ENCODE results near the gene NOS1AP.
"Not testable (repeated sequence)": the region's sequence is repeated elsewhere in the genome, so short reads cannot be mapped to it uniquely, and the experiment has no call there.

NOS1AP gene
- total RNA-seq = 0 to 0.15 (median 0) reads per million in 4 donors

GRCh38 chr1:162069334-162070093 is at the start of gene NOS1AP:
Gene NOS1AP, plus strand, starts transcription at chr1:162069691. Its CDS starts 487 bp downstream, at chr1:162070178.
- peak; percentile 57 to 74 (median 62) for DNase-seq

GRCh38 chr1:162020150-162020549 is 49.3 kb upstream of the NOS1AP start:
- no peak for DNase-seq

- no peak for DNase-seq
These were observed 48.4 kb upstream of the NOS1AP start for GRCh38 chr1:162021124-162021523.

- DNase-seq = no peak
These were observed 46.9 kb upstream of the NOS1AP start for GRCh38 chr1:162022626-162023025.

GRCh38 chr1:162023181-162023546 is 46.3 kb upstream of the NOS1AP start:
- DNase-seq = no peak

- DNase-seq = peak in 3 of 5 donors; percentile 15 to 44 (median 24)
These were observed 45.7 kb upstream of the NOS1AP start, which contains the start of gene OLFML2B for GRCh38 chr1:162023547-162024501. Gene OLFML2B, minus strand, starts transcription at chr1:162023869. Its CDS starts 439 bp downstream, at chr1:162023430.

GRCh38 chr1:162025541-162025940 is 44.0 kb upstream of the NOS1AP start:
- DNase-seq = no peak

GRCh38 chr1:162026881-162027280 is 42.6 kb upstream of the NOS1AP start:
- DNase-seq = no peak

- DNase-seq = no peak
These were observed 40.8 kb upstream of the NOS1AP start for GRCh38 chr1:162028726-162029125.

- DNase-seq = no peak
These were observed 40.3 kb upstream of the NOS1AP start for GRCh38 chr1:162029157-162029556.

- no peak for DNase-seq
These were observed 38.7 kb upstream of the NOS1AP start for GRCh38 chr1:162030759-162031280.

GRCh38 chr1:162033428-162033827 is 36.1 kb upstream of the NOS1AP start:
- no peak for DNase-seq

GRCh38 chr1:162035241-162035640 is 34.2 kb upstream of the NOS1AP start:
- no peak for DNase-seq

GRCh38 chr1:162036163-162036562 is 33.3 kb upstream of the NOS1AP start:
- no peak for DNase-seq

GRCh38 chr1:162038624-162039023 is 30.9 kb upstream of the NOS1AP start:
- no peak for DNase-seq

GRCh38 chr1:162040001-162040400 is 29.5 kb upstream of the NOS1AP start:
- no peak for DNase-seq

GRCh38 chr1:162040657-162041056 is 28.8 kb upstream of the NOS1AP start:
- DNase-seq = peak in 1 of 5 donors; percentile 17

GRCh38 chr1:162042361-162042760 is 27.1 kb upstream of the NOS1AP start:
- DNase-seq = no peak

- DNase-seq = no peak
These were observed 22.6 kb upstream of the NOS1AP start for GRCh38 chr1:162046921-162047320.

GRCh38 chr1:162053949-162054348 is 15.5 kb upstream of the NOS1AP start:
- DNase-seq = not testable (repeated sequence)

- DNase-seq = no peak
These were observed 14.4 kb upstream of the NOS1AP start for GRCh38 chr1:162055062-162055461.

- DNase-seq = peak in 2 of 5 donors; percentile 18 to 27
These were observed 13.4 kb upstream of the NOS1AP start for GRCh38 chr1:162056043-162056442.

GRCh38 chr1:162056579-162056978 is 12.9 kb upstream of the NOS1AP start:
- DNase-seq = no peak
